ENCODE results near the gene PPA2. TPM values are rescaled to one million over a fixed set of nuclear protein-coding genes. Genes with fewer than 3 reads are reported as not detected.
"Not testable (repeated sequence)": the region's sequence is repeated elsewhere in the genome, so short reads cannot be mapped to it uniquely, and the experiment has no call there.

PPA2 gene
- total RNA-seq: 69.0 and 79.9 TPM in 2 replicates

DNA sequence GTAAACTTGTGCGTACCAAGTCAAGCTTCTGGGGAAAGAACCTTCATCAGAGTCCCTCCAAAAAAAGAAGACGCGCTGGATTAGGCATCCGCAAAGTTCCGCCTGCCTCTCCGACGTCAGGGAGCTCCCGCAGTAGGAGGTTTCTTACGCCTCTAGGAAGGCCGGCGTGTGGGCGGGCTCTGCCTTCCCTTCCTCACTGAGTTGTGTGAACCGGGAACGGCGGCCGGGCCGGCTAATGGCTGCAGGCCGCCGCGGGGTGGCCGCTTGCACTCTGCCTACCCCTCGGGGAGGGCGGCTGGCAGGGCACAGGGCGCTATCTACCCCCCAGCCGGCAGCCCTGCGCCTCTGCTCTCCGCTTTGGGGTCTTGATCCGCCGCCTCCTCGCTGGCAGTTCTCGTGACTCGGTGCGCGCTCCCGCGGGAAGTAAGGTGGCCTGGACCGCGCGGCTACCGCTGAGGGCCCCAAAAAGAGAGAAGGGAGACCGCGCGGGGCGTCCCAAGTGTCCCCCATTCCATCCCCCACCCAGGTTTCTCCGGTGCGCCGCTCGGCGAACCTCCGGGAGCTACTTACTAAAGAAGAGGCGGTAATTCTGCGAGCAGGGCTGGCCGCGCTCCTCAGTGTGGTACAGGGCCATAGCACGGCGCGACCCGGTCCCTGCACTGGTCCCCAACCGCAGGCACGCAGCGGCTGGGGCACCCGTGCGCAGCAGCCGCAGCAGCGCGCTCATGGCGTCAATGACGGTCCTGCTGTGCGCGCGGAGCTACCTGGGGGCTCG is at the start of gene PPA2:
Gene PPA2 (minus strand): TSS at position 739 of the 775 bp plus-strand sequence. CDS start 12 bp downstream, at position 727.
- peak; percentile 73 for DNase-seq (ENCODE audit: low read depth, low spot score)

DNA sequence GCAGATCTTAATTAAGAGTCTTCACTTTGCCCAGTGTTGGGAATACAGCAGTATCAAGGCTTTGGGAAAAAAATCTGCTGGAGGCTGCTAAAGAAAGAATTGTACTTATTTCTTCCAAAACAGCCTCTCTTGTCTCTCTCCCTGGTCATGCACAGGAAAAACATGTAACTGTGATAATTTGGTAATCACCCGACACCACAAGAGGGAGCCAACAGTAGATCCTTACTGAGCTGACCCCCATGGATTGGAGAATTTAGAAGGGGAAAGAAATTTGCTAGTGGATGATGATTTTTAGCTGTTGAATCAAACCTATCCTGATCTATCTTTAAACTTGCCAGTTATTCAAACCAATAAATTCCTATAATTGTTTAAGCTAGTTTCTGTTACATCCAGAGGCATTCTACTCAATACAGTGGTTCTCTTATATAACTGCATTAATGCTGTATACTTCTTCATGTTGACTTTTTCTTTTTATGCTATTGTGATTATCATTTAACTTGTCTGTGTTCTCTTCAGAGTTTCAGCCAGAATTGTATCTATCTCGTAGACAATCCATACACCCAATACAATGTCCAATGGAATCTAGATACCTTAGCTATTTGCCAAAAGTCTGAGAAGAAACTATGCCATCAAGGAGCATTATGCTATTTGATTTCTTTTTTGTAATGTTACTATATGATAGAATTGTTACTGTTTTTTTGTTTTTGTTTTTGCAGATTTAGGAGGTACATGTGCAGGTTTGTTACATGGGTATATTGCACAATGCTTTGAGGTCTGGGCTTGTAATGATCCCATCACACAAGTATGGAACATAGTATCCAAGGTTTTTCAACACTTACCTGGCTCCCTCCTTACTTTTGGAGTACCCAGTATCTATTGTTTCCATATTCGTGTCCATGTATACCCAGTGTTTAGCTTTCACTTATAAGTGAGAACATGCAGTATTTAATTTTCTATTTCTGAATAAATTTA is 47.2 kb upstream of the PPA2 start:
- DNase-seq (ENCODE audit: low read depth, low spot score): no peak

DNA sequence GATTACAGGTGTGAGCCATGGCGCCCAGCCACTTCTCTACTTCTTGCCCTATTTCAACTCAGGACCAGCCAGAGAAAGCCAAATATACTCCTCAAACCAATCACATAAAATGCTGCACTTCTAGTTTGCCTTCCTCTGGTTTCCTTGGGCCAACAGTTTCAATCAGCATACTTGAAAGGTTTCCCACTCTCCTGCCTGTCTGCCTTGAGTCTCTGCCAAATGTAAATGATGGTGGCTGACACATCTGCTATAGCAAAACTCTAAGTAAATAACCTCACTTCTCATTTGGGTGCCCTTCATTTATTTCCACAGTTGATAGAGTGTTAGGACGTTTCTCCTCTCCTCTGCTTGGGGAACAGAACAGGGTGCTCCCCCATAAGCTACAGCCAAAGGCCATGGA is 36.4 kb upstream of the PPA2 start:
- DNase-seq (ENCODE audit: low read depth, low spot score): no peak

DNA sequence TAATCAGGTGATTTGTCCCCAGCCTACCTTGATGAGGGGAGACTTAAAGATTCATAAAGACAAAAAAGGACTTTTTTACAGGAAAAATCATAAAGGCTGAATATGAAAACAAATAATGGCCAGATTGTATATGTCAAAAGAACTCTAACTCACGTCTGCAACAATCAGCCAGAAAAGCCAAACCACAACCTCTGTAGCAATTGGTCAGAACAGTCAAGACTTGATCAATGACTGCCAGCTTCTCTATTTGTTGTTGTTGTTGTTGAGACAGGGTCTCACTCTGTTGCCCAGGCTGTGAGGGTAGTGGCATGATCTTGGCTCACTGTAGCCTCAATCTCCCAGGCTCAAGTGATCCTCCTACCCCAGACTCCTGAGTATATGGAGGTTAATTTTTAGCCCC is 35.9 kb upstream of the PPA2 start:
- DNase-seq (ENCODE audit: low read depth, low spot score): no peak

DNA sequence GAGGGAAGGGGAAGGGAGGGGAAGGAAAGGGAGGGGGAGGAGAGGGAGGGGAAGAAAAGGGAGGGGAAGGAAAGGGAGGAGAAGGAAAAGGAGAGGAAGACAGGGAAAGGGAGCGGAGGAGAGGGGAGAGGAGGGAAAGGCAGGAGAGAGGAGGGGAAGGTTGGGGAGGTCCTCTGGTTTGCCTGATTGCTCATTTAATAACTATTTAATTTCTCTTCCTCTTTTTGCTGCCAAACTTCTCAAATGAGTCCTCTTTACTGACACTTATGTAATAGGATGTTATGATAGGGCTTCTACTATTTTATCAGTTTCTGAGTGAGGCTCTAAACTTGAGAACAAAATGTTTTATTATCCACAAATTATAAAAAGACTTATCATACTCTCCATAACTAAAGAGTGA is 35.4 kb upstream of the PPA2 start:
- no peak for DNase-seq (ENCODE audit: low read depth, low spot score)

DNA sequence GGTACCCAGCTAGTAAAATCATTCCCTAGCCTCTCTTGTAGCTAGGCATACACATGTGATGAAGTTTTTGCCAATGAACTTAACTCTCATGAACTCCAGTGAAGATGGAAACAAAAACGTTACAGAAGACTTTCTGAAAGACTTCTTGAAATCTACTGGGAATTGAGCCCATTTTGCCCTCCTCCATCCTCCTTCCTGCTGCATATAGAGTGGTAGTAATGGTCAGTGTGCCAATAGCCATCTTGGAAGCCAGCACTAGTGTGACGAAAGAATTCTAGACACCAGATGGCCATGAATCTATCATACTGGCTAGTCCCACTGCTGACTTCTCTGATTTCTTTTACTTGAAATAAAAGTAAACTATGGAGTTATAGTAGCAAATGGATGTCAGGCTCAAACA is 30.9 kb upstream of the PPA2 start:
- no peak for DNase-seq (ENCODE audit: low read depth, low spot score)

DNA sequence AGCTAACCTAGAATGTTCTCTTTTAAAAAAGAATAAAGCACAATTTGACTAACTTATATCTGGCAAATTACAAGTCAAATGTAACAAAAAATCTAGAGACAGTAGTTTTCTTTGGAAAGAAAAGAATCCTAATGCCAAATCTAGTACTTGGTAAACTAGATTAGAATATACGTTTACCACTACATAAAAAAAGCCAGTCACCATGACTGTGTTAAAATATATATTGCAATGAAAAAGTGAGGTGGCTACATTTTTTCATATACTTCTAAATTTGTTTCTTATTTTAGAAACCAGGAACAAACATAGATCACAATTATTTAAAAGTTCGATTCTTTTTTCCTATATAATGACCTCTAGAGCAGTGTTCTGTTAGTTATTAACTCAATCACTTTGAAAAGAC is 29.6 kb upstream of the PPA2 start:
- no peak for DNase-seq (ENCODE audit: low read depth, low spot score)

DNA sequence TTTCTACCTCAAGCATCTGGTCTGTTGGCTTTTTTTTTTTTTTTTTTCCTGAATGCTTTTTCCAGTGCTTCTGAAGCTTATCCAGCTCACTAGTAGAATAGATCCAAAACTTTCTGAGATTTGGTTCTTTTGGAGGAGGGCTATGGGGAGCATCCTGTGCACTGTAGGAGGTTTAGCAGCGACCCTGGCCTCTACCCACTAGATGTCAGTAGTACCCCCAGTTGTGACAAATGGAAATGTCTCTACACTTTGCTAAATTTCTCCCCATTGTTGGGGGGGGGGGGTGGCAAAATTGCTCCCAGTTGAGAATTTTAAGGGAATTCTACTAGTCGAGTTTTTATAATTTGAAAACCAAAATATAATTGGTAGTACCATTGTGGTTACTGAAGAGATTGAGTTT is 23.0 kb upstream of the PPA2 start:
- no peak for DNase-seq (ENCODE audit: low read depth, low spot score)

DNA sequence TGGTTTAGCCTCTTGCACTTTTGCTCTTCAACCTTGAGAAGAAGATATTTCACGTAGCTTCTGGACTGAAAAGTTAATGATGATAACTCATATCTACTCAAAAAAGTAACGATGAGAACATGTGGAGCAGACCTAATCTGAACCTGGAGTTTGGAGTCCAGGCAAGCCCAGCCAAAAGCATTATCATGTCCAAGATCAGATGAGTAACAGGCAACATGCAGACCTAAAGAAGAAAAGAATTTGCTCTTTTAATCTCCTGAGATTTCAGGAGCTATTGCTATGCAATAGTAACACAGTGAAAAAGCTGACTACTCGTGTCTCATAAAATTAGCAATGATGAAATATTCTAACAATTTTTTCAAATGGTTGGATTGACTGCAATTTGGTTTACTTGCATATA is 21.8 kb upstream of the PPA2 start:
- no peak for DNase-seq (ENCODE audit: low read depth, low spot score)

DNA sequence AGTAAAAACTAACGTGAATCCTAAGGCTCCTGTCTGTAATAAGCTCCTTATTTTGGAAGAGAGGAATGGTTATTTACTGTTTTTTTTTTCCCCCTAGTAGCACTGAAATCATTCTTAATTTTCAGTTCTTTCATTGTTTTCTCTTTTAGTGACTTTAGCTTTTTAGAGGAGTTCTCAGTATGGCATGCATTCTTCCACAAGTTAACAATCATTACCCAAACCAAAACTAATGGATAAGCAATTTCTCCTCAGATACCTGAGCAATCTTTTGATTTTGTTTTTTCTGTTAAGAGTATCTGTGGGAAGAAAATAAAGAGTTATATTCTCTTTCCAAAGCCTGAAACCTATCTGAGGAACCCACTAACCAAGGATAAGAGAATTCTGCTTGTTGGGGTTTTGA is 16.7 kb upstream of the PPA2 start:
- no peak for DNase-seq (ENCODE audit: low read depth, low spot score)

DNA sequence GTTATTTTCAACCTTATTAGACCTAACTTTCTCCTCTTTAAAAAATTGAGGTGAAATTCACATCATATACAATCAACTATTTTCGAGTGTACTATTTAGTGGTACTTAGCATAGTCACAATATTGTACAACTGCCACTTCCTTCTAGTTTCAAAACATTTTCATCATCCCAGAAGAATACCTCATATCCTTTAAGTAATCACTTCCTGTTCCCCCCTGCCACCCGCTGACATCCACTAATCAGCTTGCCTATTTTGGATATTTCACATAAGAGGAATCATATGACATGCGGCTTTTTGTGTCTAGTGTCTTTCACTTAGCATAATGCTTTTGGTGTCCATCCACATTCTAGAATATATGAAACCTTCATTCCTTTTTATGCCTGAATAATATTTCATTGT is 10.0 kb upstream of the PPA2 start:
- no peak for DNase-seq (ENCODE audit: low read depth, low spot score)

DNA sequence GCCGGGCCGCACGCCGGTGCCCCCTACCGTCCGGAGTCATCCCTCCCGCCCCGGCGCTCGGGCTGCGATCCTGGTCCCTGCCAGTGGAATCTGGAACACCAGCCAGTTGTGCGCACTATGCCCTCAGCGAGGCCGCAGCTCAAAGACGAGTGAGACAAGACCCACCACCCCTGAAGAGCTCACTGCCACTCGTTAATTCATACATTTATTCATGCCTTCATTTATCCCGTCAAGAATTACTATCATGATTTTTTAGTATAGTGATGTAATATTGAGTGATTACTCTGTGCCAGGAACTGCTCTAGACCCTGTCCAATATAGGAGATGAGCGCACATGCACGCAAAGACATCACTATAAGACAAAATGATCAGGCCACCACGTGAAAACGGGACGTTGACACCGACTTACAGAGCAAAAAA is 247 bp upstream of the PPA2 start:
- DNase-seq (ENCODE audit: low read depth, low spot score): no peak

DNA sequence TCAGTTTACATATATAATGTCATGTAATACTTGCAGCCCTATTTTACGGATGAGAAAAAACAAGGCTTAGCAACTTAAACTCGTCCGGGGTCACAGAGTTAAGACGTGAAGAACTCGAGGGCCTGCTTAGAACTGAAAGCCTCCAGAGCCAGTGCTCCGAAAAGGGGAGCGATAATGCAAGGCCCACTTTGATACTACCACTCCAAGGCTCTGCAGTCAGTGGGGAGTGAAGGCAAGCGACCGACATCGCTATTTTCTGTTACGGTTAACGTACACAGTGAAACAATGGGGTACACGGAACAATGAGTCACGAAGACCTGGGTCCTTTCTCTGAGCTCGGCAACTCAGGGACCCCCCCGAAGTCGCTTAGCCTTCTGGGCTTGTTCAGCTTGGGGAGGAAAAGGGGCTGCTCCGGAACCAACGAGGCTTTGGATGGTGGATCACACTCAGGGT is 965 bp downstream of the PPA2 start:
- DNase-seq (ENCODE audit: low read depth, low spot score): no peak

DNA sequence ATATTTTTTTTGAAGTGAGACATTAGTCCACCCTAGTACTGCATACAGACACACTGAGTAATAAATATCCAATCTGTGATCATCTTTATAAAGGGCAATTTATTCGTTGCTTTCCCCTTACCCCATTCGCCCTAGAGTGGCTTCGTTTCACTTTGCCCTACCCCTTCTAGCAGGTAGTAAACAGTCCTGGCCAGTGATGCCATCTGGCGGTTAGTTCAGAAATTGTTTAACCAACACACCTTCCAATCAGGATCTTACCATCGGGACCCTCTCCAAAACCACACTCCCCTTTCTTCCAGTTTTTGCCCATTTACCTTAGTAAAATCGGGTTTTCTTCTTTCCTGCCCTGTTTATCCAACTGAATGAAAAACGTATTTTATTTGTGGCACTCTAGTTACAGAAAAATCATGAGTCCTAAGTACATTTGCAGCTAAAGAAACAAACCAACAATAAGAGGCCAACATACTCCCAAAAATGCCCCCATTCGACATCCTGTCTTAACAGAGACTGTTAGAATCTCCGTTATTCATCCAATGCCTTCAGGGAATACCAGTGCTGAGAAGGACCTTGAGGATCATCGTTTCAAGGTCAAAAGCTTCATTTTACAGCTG is 2.2 kb downstream of the PPA2 start:
- peak; percentile 37 for DNase-seq (ENCODE audit: low read depth, low spot score)

DNA sequence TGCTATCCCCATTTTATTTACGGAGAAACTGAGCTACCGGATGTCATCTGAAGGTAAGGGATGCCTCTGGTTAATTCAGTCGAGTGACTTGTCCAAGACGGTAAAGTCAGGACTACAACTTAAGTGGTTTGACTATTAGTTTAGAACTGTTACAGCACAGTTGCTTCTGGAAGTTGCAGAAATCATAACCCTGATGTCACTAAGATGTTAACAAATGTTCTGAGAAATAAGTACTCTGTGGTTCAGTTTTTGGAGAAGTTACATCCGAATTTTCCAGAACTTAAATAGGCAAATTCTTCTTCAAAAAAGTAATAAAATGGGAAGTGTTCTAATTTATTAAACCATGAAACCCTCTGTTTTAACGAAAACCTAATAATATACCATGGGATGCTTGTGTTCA is 3.1 kb downstream of the PPA2 start:
- no peak for DNase-seq (ENCODE audit: low read depth, low spot score)

DNA sequence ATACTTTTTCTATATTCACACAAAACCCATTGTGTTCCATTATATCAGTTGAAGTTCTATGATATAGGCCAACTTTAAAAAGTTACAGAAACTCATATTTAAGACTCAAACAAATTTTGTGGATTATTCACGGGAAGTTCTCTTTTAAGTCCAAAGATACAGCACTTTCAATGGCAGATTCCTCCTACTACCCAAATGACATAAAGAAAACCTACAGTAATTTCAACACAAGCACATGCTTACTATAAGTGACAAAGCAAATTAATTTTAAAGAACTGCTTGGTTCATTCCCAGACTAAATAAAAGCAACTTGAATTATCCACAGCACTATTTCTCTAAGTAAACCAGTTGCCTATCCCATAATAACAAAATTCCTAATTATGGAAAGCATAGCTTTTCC is 4.1 kb downstream of the PPA2 start:
- no peak for DNase-seq (ENCODE audit: low read depth, low spot score)

DNA sequence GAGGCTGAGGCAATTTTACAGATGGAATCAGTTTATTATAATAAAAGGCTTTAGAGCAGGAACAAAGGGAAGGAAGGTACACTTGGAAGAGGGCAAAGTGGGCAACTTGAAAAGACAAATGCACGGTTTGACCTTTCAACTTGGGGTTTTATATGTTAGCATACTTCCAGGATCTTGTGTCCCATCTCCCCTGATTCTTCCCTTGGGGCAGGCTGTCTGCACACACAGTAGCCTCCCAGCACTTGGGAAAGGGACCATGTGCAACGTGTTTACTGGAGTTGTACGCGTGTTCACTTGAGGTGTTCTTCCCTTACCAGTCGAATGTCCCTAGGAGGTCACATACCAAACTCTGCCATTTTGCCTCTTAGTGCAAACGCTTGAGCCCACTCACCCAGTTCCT is 7.3 kb downstream of the PPA2 start:
- no peak for DNase-seq (ENCODE audit: low read depth, low spot score)

DNA sequence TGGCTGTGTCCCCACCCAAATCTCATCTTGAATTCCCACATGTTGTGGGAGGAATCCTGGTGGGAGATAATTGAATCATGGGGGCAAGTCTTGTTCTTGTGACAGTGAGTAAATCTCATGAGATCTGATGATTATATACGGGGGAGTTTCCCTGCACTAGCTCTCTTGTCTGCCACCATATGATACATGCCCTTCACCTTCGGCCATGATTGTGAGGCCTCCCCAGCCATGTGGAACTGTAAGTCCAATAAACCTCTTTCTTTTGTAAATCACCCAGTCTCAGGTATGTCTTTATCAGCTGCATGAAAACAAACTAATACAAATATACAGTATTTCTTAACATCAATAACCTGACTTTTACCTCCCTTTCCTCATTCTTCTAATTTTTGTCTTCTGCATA is 9.3 kb downstream of the PPA2 start:
- not testable (repeated sequence) for DNase-seq (ENCODE audit: low read depth, low spot score)

DNA sequence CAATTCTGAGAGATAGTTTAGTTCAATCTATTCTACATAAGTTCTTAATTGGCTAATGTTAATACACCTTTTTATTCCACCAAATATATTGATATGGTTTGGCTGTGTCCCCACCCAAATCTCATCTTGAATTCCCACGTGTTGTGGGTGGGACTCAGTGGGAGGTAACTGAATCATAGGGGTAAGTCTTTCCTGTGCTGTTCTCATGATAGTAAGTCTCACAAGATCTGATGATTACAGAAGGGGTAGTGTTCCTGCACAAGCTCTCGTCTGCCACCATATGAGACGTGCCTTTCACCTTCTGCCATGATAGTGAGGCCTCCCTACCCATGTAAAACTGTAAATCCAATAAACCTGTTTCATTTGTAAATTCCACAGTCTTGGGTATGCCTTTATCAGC is 11.3 kb downstream of the PPA2 start:
- DNase-seq (ENCODE audit: low read depth, low spot score): no peak

DNA sequence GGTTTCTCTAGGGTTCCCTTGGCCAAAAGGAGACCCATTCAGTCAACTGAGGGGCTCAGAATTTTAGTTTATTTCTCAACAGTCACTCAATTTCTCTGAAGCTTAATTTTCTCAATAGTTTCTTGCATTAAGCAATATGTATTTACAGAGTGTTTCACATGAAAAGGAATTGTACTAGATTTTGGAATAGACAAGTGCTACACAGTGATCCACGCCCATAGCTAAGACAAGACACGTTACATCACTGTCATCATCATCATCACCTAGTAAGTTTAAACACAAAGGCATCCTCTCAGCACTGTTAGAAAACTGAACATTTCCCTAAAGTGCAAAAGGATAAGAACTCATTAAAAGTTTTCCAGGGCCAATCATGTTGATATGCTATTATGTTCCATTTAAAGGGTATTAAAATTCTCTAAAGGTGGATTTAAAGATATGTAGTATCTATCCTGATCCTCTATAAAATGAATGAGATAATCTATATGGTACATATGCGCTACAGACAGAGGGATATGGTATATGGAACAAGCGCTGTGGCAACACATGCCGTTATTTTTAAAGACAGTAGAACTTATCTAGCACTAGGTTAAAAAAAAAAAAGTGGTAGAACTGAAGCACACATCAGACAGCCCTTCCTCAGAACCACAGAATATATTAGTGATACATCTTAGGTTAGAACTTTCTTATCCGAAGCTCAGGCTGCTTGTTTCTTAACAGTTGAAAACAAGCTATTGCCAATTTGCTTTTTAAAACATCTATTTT is 12.1 kb downstream of the PPA2 start:
- no peak for DNase-seq (ENCODE audit: low read depth, low spot score)

DNA sequence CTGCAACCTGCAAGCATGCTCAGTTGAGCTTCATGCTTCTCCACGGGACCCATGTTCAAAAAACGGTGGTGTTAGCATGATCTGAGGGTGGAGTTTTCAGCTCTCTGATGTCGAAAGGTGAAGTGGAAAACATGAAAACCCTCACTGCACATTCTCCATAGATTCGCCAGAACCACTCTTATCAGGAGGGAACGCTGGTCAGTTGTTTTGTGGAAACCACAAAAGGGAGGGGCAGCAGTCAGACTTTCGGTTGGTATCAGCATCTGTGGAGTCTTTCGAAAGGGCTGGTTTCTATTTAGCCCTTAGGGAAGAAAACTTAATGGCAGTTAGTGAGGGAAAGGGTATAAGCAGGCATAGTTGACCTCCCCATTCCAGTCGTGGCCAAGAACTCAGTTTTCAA is 12.6 kb downstream of the PPA2 start:
- no peak for DNase-seq (ENCODE audit: low read depth, low spot score)

Data from pulmonary artery endothelial cell (primary cell).